Karpas-422 (cell line): ENCODE measurements around the gene LEMD2. TPM values are rescaled to one million over a fixed set of nuclear protein-coding genes. Genes with fewer than 3 reads are reported as not detected.

Experiments used
- DNase-seq: peaks from one replicate; pipeline ENCODE4 v3.0.0-alpha.2; 2015
- H2AFZ ChIP-seq: fragments of 200-600 bp; sonication (generic); 2 replicates; pipeline ENCODE4 v1.6.1; 2014; ENCODE audit warnings: antibody characterized with exemption, low read length, mixed read lengths
- H3K27ac ChIP-seq: fragments of 200-600 bp; sonication (generic); 2 replicates; pipeline ENCODE4 v1.5.1; 2014; ENCODE audit warnings: mild to moderate bottlenecking, low read length, moderate library complexity
- H3K27me3 ChIP-seq: fragments of 200-600 bp; sonication (generic); 2 replicates; pipeline ENCODE4 v1.6.1; 2014; ENCODE audit warnings: low read length, mixed read lengths
- H3K36me3 ChIP-seq: fragments of 200-600 bp; sonication (generic); 2 replicates; pipeline ENCODE4 v1.6.1; 2014; ENCODE audit warnings: low read length, mixed read lengths; ENCODE audit not compliant: insufficient read depth
- H3K4me1 ChIP-seq: fragments of 200-600 bp; sonication (generic); 2 replicates; pipeline ENCODE4 v1.6.1; 2014; ENCODE audit warnings: mild to moderate bottlenecking, low read length, mixed read lengths
- H3K4me2 ChIP-seq: fragments of 200-600 bp; sonication (generic); 2 replicates; pipeline ENCODE4 v1.6.1; 2014; ENCODE audit warnings: low read length, low read depth, mild to moderate bottlenecking; ENCODE audit not compliant: poor library complexity, severe bottlenecking
- H3K4me3 ChIP-seq: fragments of 200-600 bp; sonication (generic); 2 replicates; pipeline ENCODE4 v1.5.1; 2014; ENCODE audit warnings: mild to moderate bottlenecking, antibody characterized with exemption, low read length, mixed read lengths
- H3K79me2 ChIP-seq: fragments of 200-600 bp; sonication (generic); 2 replicates; pipeline ENCODE4 v1.6.1; 2014; ENCODE audit warnings: mild to moderate bottlenecking, low read length, mixed read lengths
- H3K9ac ChIP-seq: fragments of 200-600 bp; sonication (generic); 2 replicates; pipeline ENCODE4 v1.6.0; 2014; ENCODE audit warnings: low read length
- H3K9me2 ChIP-seq: fragments of 200-600 bp; sonication (generic), shearing (Covaris generic); replicated peaks from 2 replicates; pipeline ENCODE4 v1.6.0; 2014; ENCODE audit warnings: mild to moderate bottlenecking, low read length, moderate library complexity; ENCODE audit not compliant: insufficient read depth
- H3K9me3 ChIP-seq: fragments of 300-700, 200-600 bp; sonication (generic); 2 replicates; pipeline ENCODE4 v1.6.1; 2014; ENCODE audit warnings: low read length, mixed read lengths
- H4K20me1 ChIP-seq: fragments of 200-600 bp; sonication (generic); 2 replicates; pipeline ENCODE4 v1.6.1; 2014; ENCODE audit warnings: mild to moderate bottlenecking, antibody characterized with exemption, low read length, low read depth; ENCODE audit not compliant: insufficient read depth
- total RNA-seq: library from RNA; depleted of rRNA; stranded (reverse); fragments of >200 nt; shearing (Covaris generic); gene quantifications from 2 replicates; pipeline ENCODE4 v1.2.3, GENCODE V29; 2014; ENCODE audit warnings: low replicate concordance

LEMD2 gene
- total RNA-seq, 1 experiment from 2014 or later = 32.8 TPM

- Histone ChIP-seq H2AFZ (no peak overlapping the region), H3K27me3 (no peaks in the 10 kb centered on the region), H3K9me3 (no peaks in the 10 kb centered on the region), H3K27ac (no peak overlapping the region), H3K36me3 (no peaks in the 10 kb centered on the region), H4K20me1 (peaks cover under 1% of the 10 kb centered on the region; the same call in 1 of the 2 replicates), H3K4me2 (no peak overlapping the region), H3K4me1 (peaks cover 5% of the 10 kb centered on the region), H3K9ac (no peak overlapping the region), H3K4me3 (no peak overlapping the region), H3K9me2 (0 out of 2 replicates have a peak, but pooled peaks cover 6% of the 10 kb centered on the region), H3K79me2 (peaks cover 9% of the 10 kb centered on the region)
- no peak for DNase-seq
Measured at GRCh38 chr6:33792981-33793380, 4.1 kb upstream of the LEMD2 start.

GRCh38 chr6:33791620-33792019, 2.7 kb upstream of the LEMD2 start:
- Histone ChIP-seq H3K36me3 (peaks cover 1% of the 10 kb centered on the region; the same call in 1 of the 2 replicates), H3K27ac (no peak overlapping the region), H3K79me2 (peaks cover 23% of the 10 kb centered on the region), H3K4me1 (peaks cover 19% of the 10 kb centered on the region), H3K9me3 (no peaks in the 10 kb centered on the region), H2AFZ (no peak overlapping the region), H3K27me3 (no peaks in the 10 kb centered on the region), H3K9ac (no peak overlapping the region), H3K4me2 (no peak overlapping the region), H3K9me2 (0 out of 2 replicates have a peak, but pooled peaks cover 6% of the 10 kb centered on the region), H4K20me1 (peaks cover 11% of the 10 kb centered on the region), H3K4me3 (no peak overlapping the region)
- DNase-seq = no peak

- H3K27ac ChIP-seq = no peak overlapping the region
Measured at GRCh38 chr6:33790910-33791309, 2.0 kb upstream of the LEMD2 start.

DNA sequence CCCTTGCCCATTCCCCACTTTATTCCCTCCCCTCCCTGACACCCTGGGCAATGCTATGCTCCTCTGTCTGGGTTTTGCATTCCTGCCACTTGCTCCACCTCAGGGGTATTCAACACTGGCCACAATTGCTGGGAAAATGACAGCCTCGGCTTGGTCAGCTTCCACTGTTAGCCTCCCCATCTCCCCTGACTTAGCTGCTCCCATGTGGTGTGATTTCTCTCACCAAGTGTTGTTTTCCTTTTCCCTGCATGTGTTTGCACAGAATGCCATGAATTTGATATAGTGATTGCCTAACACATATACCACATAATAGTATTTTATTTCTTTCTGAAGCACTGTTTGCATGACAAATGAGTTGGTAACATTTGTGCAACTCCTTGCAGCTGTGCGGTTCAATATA, 1.4 kb upstream of the LEMD2 start:
- no peak for DNase-seq

More at GRCh38 chr6:33790910-33791309, 2.0 kb upstream of the LEMD2 start:
- H3K36me3 ChIP-seq = peaks cover 8% of the 10 kb centered on the region; the same call in 1 of the 2 replicates
- H3K79me2 ChIP-seq = peaks cover 30% of the 10 kb centered on the region
- H3K4me2 ChIP-seq = no peak overlapping the region
- no peak overlapping the region for H2AFZ ChIP-seq
- H3K27me3 ChIP-seq = no peaks in the 10 kb centered on the region
- 0 out of 2 replicates have a peak, but pooled peaks cover 6% of the 10 kb centered on the region for H3K9me2 ChIP-seq
- H3K4me1 ChIP-seq = peaks cover 26% of the 10 kb centered on the region
- no peak for DNase-seq
- no peak overlapping the region for H3K4me3 ChIP-seq
- H3K9ac ChIP-seq = no peak overlapping the region
- H3K9me3 ChIP-seq = no peaks in the 10 kb centered on the region
- H4K20me1 ChIP-seq = peaks cover 14% of the 10 kb centered on the region

DNA sequence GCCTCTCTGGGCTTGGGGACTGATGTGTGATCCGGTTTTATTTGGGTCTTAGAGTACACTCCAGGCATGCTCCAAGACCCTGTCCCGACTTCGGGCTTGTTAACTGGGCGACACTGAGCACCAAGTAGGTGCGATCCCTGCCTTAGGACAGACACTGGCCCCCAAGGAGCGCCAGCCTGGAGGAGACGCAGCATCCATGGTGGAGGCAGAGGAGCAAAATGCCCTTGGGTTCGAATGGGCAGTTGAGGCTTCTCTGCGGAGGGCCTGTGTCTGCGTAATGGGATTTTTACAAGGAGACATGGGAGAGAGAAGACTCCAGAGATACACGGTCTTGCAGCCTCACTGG, 593 bp upstream of the LEMD2 start:
- peak overlapping the region; percentile 81 for H3K4me3 ChIP-seq
- DNase-seq = no peak
- no peak overlapping the region for H3K9ac ChIP-seq

More for the DNA sequence above, 1.4 kb upstream of the LEMD2 start:
- Histone ChIP-seq H3K9me3 (no peaks in the 10 kb centered on the region), H4K20me1 (peaks cover 14% of the 10 kb centered on the region), H3K27ac (no peak overlapping the region), H3K79me2 (peaks cover 35% of the 10 kb centered on the region), H2AFZ (no peak overlapping the region), H3K4me2 (no peak overlapping the region), H3K9me2 (0 out of 2 replicates have a peak, but pooled peaks cover 6% of the 10 kb centered on the region), H3K4me1 (peaks cover 26% of the 10 kb centered on the region), H3K36me3 (peaks cover 9% of the 10 kb centered on the region; the same call in 1 of the 2 replicates), H3K9ac (no peak overlapping the region), H3K4me3 (no peak overlapping the region), H3K27me3 (no peaks in the 10 kb centered on the region)

GRCh38 chr6:33787954-33788693, 806 bp downstream of the LEMD2 start:
- Histone ChIP-seq H3K4me1 (peaks cover 26% of the 10 kb centered on the region), H3K27ac (peak overlapping the region; percentile 71), H3K79me2 (peaks cover 42% of the 10 kb centered on the region), H3K4me2 (peak overlapping the region; percentile 79), H3K4me3 (peak overlapping the region; percentile 81), H3K36me3 (peaks cover 17% of the 10 kb centered on the region; the same call in 1 of the 2 replicates), H3K9me2 (0 out of 2 replicates have a peak, but pooled peaks cover 6% of the 10 kb centered on the region), H3K9ac (peak overlapping the region; percentile 99), H4K20me1 (peaks cover 18% of the 10 kb centered on the region), H3K27me3 (no peaks in the 10 kb centered on the region), H2AFZ (0 out of 2 replicates have a peak overlapping the region, but pooled peaks have one; percentile 58), H3K9me3 (no peaks in the 10 kb centered on the region)
- DNase-seq = peak; percentile 83

More for the DNA sequence above, 593 bp upstream of the LEMD2 start:
- H3K4me1 ChIP-seq = peaks cover 26% of the 10 kb centered on the region
- no peak overlapping the region for H3K27ac ChIP-seq
- peak overlapping the region; percentile 79 for H3K4me2 ChIP-seq
- no peaks in the 10 kb centered on the region for H3K9me3 ChIP-seq
- H3K9me2 ChIP-seq = 0 out of 2 replicates have a peak, but pooled peaks cover 6% of the 10 kb centered on the region
- H4K20me1 ChIP-seq = peaks cover 18% of the 10 kb centered on the region
- no peaks in the 10 kb centered on the region for H3K27me3 ChIP-seq
- peaks cover 42% of the 10 kb centered on the region for H3K79me2 ChIP-seq
- peak overlapping the region; percentile 36; the same call in 1 of the 2 replicates for H2AFZ ChIP-seq
- H3K36me3 ChIP-seq = peaks cover 9% of the 10 kb centered on the region; the same call in 1 of the 2 replicates

DNA sequence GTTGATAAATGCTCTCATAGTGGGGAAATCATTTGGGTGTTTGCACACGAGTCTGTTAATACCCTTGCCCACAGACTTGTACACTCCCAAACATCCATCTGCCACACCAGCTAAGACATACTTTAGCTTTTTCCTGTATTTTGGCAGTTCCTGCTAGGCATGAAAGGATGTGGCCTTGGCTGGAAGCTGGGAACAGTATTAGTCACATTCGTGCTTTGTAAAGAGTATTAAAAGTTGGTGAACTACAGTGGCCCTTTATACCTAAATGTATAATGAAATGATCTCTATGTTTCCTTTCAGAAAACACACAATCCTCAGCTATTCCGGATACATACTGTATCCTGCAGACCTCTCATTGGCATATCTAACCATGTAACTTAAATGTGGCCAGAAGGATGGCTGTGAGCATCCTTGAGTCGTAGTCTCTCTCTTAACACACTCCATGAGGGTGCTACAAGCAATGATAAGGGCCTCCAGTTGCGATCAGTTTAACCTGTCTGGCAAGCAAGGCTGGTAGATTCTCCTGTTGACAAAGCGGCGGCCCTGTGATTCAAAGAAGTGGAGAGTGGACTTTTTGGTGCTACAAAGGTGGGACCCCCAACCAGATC, 1.5 kb downstream of the LEMD2 start:
- H3K79me2 ChIP-seq = peaks cover 42% of the 10 kb centered on the region
- peaks cover 22% of the 10 kb centered on the region for H4K20me1 ChIP-seq
- H3K4me1 ChIP-seq = peaks cover 26% of the 10 kb centered on the region
- peak overlapping the region; percentile 81 for H3K4me3 ChIP-seq
- H3K9me2 ChIP-seq = 0 out of 2 replicates have a peak, but pooled peaks cover 6% of the 10 kb centered on the region
- peak overlapping the region; percentile 79 for H3K4me2 ChIP-seq
- peak overlapping the region; percentile 71; the same call in 1 of the 2 replicates for H3K27ac ChIP-seq
- H3K27me3 ChIP-seq = no peaks in the 10 kb centered on the region
- H3K36me3 ChIP-seq = peaks cover 22% of the 10 kb centered on the region; the same call in 1 of the 2 replicates
- no peak overlapping the region for H2AFZ ChIP-seq
- DNase-seq = no peak
- H3K9ac ChIP-seq = peak overlapping the region; percentile 99
- no peaks in the 10 kb centered on the region for H3K9me3 ChIP-seq

- Histone ChIP-seq H3K9me2 (0 out of 2 replicates have a peak, but pooled peaks cover 6% of the 10 kb centered on the region), H3K9me3 (no peaks in the 10 kb centered on the region), H3K27me3 (no peaks in the 10 kb centered on the region), H2AFZ (no peak overlapping the region), H4K20me1 (peaks cover 23% of the 10 kb centered on the region), H3K4me1 (peaks cover 26% of the 10 kb centered on the region), H3K9ac (peak overlapping the region; percentile 16), H3K79me2 (peaks cover 42% of the 10 kb centered on the region), H3K36me3 (peaks cover 22% of the 10 kb centered on the region; the same call in 1 of the 2 replicates), H3K27ac (no peak overlapping the region), H3K4me3 (no peak overlapping the region; the same call in 1 of the 2 replicates), H3K4me2 (peak overlapping the region; percentile 79)
- DNase-seq = no peak
Measured at GRCh38 chr6:33786736-33787135, 2.2 kb downstream of the LEMD2 start.
